IMR-90 (cell line): ENCODE results near the gene CENPV. TPM values are rescaled to one million over a fixed set of nuclear protein-coding genes. Genes with fewer than 3 reads are reported as not detected.
"Not testable (repeated sequence)": the region's sequence is repeated elsewhere in the genome, so short reads cannot be mapped to it uniquely, and the experiment has no call there.

ENCODE experiments used
- ATAC-seq: fragments of 200-7000 bp; cut with Tn5 transposase; 2 replicates; pipeline ENCODE4 v1.9.1; 2020; ENCODE audit warnings: low read depth, mild to moderate bottlenecking, moderate library complexity
- BruUV-seq: library from RNA; stranded (reverse); fragments of 400-500 nt; replicated peaks from 2 replicates; lab custom pipeline; 2021; lab: Mats Ljungman, UMichigan
- CTCF ChIA-PET: fragments of 300-600 bp; formaldehyde crosslinking; extraction: SDS; loops from one replicate; lab custom pipeline; 2021; ENCODE audit warnings: antibody characterized with exemption; lab: Yijun Ruan, JAX
- POLR2A ChIA-PET: fragments of 300-600 bp; sonication (Branson Sonifier 250); formaldehyde crosslinking; loops from one replicate; lab custom pipeline; 2022; ENCODE audit warnings: antibody characterized with exemption; ENCODE audit not compliant: unreplicated experiment; lab: Charles Lee
- DNase-seq: peaks from one replicate; pipeline ENCODE4 v3.0.0; 2013
- H2AFZ ChIP-seq: replicated peaks from 2 replicates; pipeline ENCODE3; 2013; ENCODE audit warnings: low read length, mild to moderate bottlenecking; ENCODE audit not compliant: poor library complexity
- H2AK5ac ChIP-seq: 2 replicates; pipeline ENCODE4 v1.6.1; 2013; ENCODE audit warnings: low read depth, low read length, inconsistent platforms
- H2AK9ac ChIP-seq: replicated peaks from 2 replicates; pipeline ENCODE3; 2013; ENCODE audit warnings: mild to moderate bottlenecking, low read depth, low read length, moderate library complexity; ENCODE audit not compliant: poor library complexity
- H2BK120ac ChIP-seq: 2 replicates; pipeline ENCODE4 v1.6.1; 2013; ENCODE audit warnings: low read depth, low read length, inconsistent platforms
- H2BK15ac ChIP-seq: 3 replicates; pipeline ENCODE4 v1.6.1; 2013; ENCODE audit warnings: low read depth, low read length, inconsistent platforms
- H2BK20ac ChIP-seq: 2 replicates; pipeline ENCODE4 v1.6.1; 2013; ENCODE audit warnings: low read depth, mild to moderate bottlenecking, inconsistent platforms, low read length, moderate library complexity
- H2BK5ac ChIP-seq: 2 replicates; pipeline ENCODE4 v1.6.1; 2013; ENCODE audit warnings: mild to moderate bottlenecking, low read depth, low read length, inconsistent platforms; ENCODE audit not compliant: poor library complexity, severe bottlenecking
- H3K14ac ChIP-seq: replicated peaks from 2 replicates; pipeline ENCODE4 v1.6.1; 2013; ENCODE audit warnings: low read depth, low read length, inconsistent platforms
- H3K18ac ChIP-seq: 2 replicates; pipeline ENCODE4 v1.6.1; 2013; ENCODE audit warnings: low read depth, low read length, control low read depth
- H3K23ac ChIP-seq: 2 replicates; pipeline ENCODE4 v1.6.1; 2013; ENCODE audit warnings: low read depth, low read length, inconsistent platforms
- H3K27ac ChIP-seq: 2 replicates; pipeline ENCODE4 v1.5.1; 2013; ENCODE audit warnings: mild to moderate bottlenecking, control low read depth, low read length; ENCODE audit not compliant: insufficient read depth
- H3K27me3 ChIP-seq: 2 replicates; pipeline ENCODE4 v1.6.1; 2013; ENCODE audit warnings: low read length; ENCODE audit not compliant: control insufficient read depth, insufficient read depth
- H3K36me3 ChIP-seq: 2 replicates; pipeline ENCODE4 v1.6.1; 2013; ENCODE audit warnings: low read length, mixed read lengths; ENCODE audit not compliant: control insufficient read depth, insufficient read depth
- H3K4ac ChIP-seq: 2 replicates; pipeline ENCODE4 v1.6.1; 2013; ENCODE audit warnings: low read depth, low read length, inconsistent platforms
- H3K4me1 ChIP-seq: 2 replicates; pipeline ENCODE4 v1.6.1; 2013; ENCODE audit warnings: low read length, mixed read lengths; ENCODE audit not compliant: control insufficient read depth, insufficient read depth
- H3K4me2 ChIP-seq: 2 replicates; pipeline ENCODE4 v1.6.1; 2013; ENCODE audit warnings: low read depth, mild to moderate bottlenecking, control low read depth, low read length, moderate library complexity
- H3K4me3 ChIP-seq: 2 replicates; pipeline ENCODE4 v1.5.1; 2013; ENCODE audit warnings: low read depth, mild to moderate bottlenecking, control low read depth, low read length, moderate library complexity; ENCODE audit not compliant: insufficient read depth
- H3K56ac ChIP-seq: 2 replicates; pipeline ENCODE4 v1.6.1; 2013; ENCODE audit warnings: low read length, inconsistent platforms; ENCODE audit not compliant: insufficient read depth; ENCODE audit errors: extremely low read depth
- H3K79me1 ChIP-seq, 2 experiments: 2 replicates each; pipeline ENCODE4 v1.6.1; 2013; ENCODE audit warnings: low read length in 2 of 2, inconsistent platforms in 1 of 2, low read depth in 1 of 2
- H3K9ac ChIP-seq: 2 replicates; pipeline ENCODE4 v1.6.1; 2013; ENCODE audit warnings: low read depth, low read length, control low read depth
- H3K9me1 ChIP-seq: 2 replicates; pipeline ENCODE4 v1.6.1; 2013; ENCODE audit warnings: low read length, inconsistent platforms; ENCODE audit not compliant: insufficient read depth
- H3K9me3 ChIP-seq: 2 replicates; pipeline ENCODE4 v1.6.1; 2013; ENCODE audit warnings: low read length; ENCODE audit not compliant: control insufficient read depth, insufficient read depth
- H4K20me1 ChIP-seq: 2 replicates; pipeline ENCODE4 v1.6.1; 2013; ENCODE audit warnings: low read length, inconsistent platforms; ENCODE audit not compliant: insufficient read depth
- H4K5ac ChIP-seq: 2 replicates; pipeline ENCODE4 v1.6.1; 2013; ENCODE audit warnings: mild to moderate bottlenecking, low read depth, low read length, control low read depth
- H4K8ac ChIP-seq, 2 experiments: 2 replicates each; pipeline ENCODE4 v1.6.1; 2013; ENCODE audit warnings: low read depth in 2 of 2, low read length in 2 of 2, control low read depth in 1 of 2, inconsistent platforms in 1 of 2
- H4K91ac ChIP-seq: 2 replicates; pipeline ENCODE4 v1.6.1; 2013; ENCODE audit warnings: low read depth, low read length, inconsistent platforms; ENCODE audit not compliant: insufficient read depth
- WGBS, 2 experiments: methylation state at CpG; one replicate each; pipeline versions ENCODE4 v1.1.5 to v1.1.7; 2013; ENCODE audit warnings: missing lambda C conversion rate in 2 of 2; ENCODE audit not compliant: insufficient read length in 1 of 2; ENCODE audit errors: extremely low coverage in 2 of 2; 5-methylcytosine and 5-hydroxymethylcytosine counted together
- dilution Hi-C: fragments of 300-500 bp; cut with HindIII; formaldehyde crosslinking; loops from one replicate; pipeline ENCODE4 v1.14.3; 2018; ENCODE audit warnings: low sequenced_read_pairs; ENCODE audit not compliant: unreplicated experiment
- in situ Hi-C: fragments of 300-500 bp; cut with MboI; formaldehyde crosslinking; loops from 3 replicates; pipeline ENCODE4 v1.14.3; 2019; ENCODE audit warnings: low sequenced_read_pairs, inconsistent platforms, mixed read lengths
- intact Hi-C: fragments of 100-400 bp; cut with micrococcal nuclease; formaldehyde crosslinking; loops from 2 replicates; pipeline ENCODE4 v1.10.0; 2022
- polyA plus RNA-seq, 3 experiments: library from polyadenylated mRNA; depleted of rRNA; stranded (reverse); fragments of >200 nt; gene quantifications; 2 replicates each; pipeline ENCODE4 v1.2.3, GENCODE V29; 2012; ENCODE audit warnings: low replicate concordance in 1 of 3
- total RNA-seq: library from RNA; depleted of rRNA; stranded (reverse); fragments of >200 nt; gene quantifications from 2 replicates; pipeline ENCODE4 v1.2.3, GENCODE V29; 2012

CENPV gene
- total and polyA plus RNA-seq, 2 of the 4 experiments (the other 2 are of a cell fraction): 35.3 to 49.8 TPM

DNA sequence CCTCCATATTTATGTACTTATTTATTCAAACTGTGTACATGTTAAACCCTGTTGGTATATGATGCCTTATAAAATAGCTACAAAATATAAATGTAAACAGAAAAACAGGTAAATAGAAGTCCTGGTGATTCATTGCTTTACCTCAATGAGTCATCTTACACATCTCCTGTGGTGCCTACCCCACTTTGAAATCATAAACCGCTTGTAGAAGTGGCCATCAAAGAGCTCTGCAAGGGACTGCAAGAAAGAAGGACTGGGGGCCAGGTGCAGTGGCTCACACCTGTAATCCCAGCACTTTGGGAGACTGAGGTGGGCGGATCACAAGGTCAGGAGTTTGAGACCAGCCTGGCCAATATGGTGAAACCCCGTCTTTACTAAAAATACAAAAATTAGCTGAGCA is 57.2 kb downstream of the CENPV start:
- H3K79me1 ChIP-seq, H2BK20ac ChIP-seq, H2BK15ac ChIP-seq, DNase-seq, H2BK120ac ChIP-seq, H2BK5ac ChIP-seq, H3K4me2 ChIP-seq, H3K23ac ChIP-seq, ATAC-seq, H3K9me1 ChIP-seq, CTCF ChIA-PET, H3K27me3 ChIP-seq, H3K56ac ChIP-seq, H3K4me1 ChIP-seq, H3K4ac ChIP-seq, H3K27ac ChIP-seq, H3K14ac ChIP-seq, H3K4me3 ChIP-seq, H3K9ac ChIP-seq, POLR2A ChIA-PET, H4K8ac ChIP-seq, H2AFZ ChIP-seq, dilution Hi-C loops, BruUV-seq, H2AK9ac ChIP-seq, H3K36me3 ChIP-seq, H4K91ac ChIP-seq, H4K5ac ChIP-seq, H2AK5ac ChIP-seq, H4K20me1 ChIP-seq, H3K9me3 ChIP-seq, intact Hi-C loops, in situ Hi-C loops, H3K18ac ChIP-seq: not testable (repeated sequence)
- WGBS, 2 experiments: 80% methylated on average over 1 of the region's 3 CpGs; no CpG with 5 or more reads in 1 of the 2 experiments
